ENCODE measurements around the gene CYP2F1. TPM values are rescaled to one million over a fixed set of nuclear protein-coding genes. Genes with fewer than 3 reads are reported as not detected.
"Not testable (repeated sequence)": the region's sequence is repeated elsewhere in the genome, so short reads cannot be mapped to it uniquely, and the experiment has no call there.

Gene CYP2F1
- total RNA-seq, 1 donor from 2014 or later, result not detected

DNA sequence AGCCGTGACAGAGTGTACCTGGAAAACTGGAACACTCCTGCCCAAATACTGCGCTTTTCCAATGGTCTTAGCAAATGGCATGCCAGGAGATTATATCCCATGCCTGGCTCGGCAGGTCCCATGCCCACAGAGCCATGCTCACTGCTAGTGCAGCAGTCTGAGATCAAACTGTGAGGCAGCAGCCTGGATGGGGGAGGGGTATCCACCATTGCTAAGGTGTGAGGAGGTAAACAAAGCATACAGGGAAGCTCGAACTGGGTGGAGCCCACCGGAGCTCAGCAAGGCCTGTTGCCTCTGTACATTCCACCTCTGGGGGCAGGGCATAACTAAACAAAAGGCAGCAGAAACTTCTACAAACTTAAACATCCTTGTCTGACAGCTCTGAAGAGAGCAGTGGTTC is 15.5 kb upstream of the CYP2F1 start:
- Mint-ChIP-seq H3K4me3 (ENCODE audit: unreplicated experiment) (no peak overlapping the region), H3K27me3 (ENCODE audit: unreplicated experiment) (peaks cover 8% of the 10 kb centered on the region), H3K36me3 (ENCODE audit: unreplicated experiment) (no peaks in the 10 kb centered on the region), H3K27ac (ENCODE audit: unreplicated experiment) (no peak overlapping the region), H3K4me1 (ENCODE audit: unreplicated experiment) (no peaks in the 10 kb centered on the region), H3K9me3 (ENCODE audit: unreplicated experiment) (peaks cover 14% of the 10 kb centered on the region)
- TF ChIP-seq, protein P1, sequence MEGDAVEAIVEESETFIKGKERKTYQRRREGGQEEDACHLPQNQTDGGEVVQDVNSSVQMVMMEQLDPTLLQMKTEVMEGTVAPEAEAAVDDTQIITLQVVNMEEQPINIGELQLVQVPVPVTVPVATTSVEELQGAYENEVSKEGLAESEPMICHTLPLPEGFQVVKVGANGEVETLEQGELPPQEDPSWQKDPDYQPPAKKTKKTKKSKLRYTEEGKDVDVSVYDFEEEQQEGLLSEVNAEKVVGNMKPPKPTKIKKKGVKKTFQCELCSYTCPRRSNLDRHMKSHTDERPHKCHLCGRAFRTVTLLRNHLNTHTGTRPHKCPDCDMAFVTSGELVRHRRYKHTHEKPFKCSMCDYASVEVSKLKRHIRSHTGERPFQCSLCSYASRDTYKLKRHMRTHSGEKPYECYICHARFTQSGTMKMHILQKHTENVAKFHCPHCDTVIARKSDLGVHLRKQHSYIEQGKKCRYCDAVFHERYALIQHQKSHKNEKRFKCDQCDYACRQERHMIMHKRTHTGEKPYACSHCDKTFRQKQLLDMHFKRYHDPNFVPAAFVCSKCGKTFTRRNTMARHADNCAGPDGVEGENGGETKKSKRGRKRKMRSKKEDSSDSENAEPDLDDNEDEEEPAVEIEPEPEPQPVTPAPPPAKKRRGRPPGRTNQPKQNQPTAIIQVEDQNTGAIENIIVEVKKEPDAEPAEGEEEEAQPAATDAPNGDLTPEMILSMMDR (IDR thresholded peaks at IDR 0.05), result no peak
- peak; percentile 65 for DNase-seq (ENCODE audit: extremely low spot score, unreplicated experiment)

DNA sequence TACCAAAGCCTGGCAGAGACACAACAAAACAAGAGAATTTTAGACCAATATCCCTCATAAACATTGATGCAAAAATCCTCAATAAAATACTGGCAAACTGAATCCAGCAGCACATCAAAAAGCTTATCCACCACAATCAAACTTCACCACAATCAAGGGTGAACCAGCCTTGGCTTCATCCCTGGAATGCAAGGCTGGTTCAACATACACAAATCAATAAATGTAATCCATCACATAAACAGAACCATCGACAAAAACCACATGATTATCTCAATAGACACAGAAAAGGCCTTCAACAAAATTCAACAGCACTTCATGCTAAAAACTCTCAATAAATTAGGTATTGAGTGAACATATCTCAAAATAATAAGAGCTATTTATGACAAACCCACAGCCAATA is 12.0 kb upstream of the CYP2F1 start:
- not testable (repeated sequence) for H3K4me1 Mint-ChIP-seq (ENCODE audit: unreplicated experiment); DNase-seq (ENCODE audit: extremely low spot score, unreplicated experiment); H3K36me3 Mint-ChIP-seq (ENCODE audit: unreplicated experiment); H3K4me3 Mint-ChIP-seq (ENCODE audit: unreplicated experiment); H3K27ac Mint-ChIP-seq (ENCODE audit: unreplicated experiment); H3K27me3 Mint-ChIP-seq (ENCODE audit: unreplicated experiment)
- peaks cover 17% of the 10 kb centered on the region for H3K9me3 Mint-ChIP-seq (ENCODE audit: unreplicated experiment)

DNA sequence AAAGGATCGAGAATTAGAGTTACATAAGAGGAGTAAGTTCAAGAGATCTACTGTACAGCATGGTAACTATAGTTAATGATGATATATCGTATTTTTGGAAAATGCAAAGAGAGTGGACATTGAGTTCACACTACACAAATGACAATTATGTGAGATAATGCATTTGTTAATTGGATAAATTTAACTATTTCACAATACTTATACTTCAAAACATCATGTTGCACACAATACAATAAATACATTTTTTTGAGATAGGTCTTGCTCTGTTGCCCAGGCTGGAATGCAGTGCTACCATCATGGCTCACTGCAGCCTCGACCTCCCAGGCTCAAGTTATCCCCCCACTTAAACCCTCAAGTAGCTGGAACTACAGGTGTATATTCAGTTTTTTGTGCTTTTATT is 8.1 kb upstream of the CYP2F1 start:
- TF ChIP-seq, protein P1 (IDR thresholded peaks at IDR 0.05), result no peak
- H3K4me1 Mint-ChIP-seq (ENCODE audit: unreplicated experiment), result no peaks in the 10 kb centered on the region
- no peaks in the 10 kb centered on the region for H3K36me3 Mint-ChIP-seq (ENCODE audit: unreplicated experiment)
- H3K4me3 Mint-ChIP-seq (ENCODE audit: unreplicated experiment), result no peak overlapping the region
- DNase-seq (ENCODE audit: extremely low spot score, unreplicated experiment), result no peak
- H3K27ac Mint-ChIP-seq (ENCODE audit: unreplicated experiment), result no peak overlapping the region
- peaks cover 14% of the 10 kb centered on the region for H3K9me3 Mint-ChIP-seq (ENCODE audit: unreplicated experiment)
- H3K27me3 Mint-ChIP-seq (ENCODE audit: unreplicated experiment), result no peaks in the 10 kb centered on the region

DNA sequence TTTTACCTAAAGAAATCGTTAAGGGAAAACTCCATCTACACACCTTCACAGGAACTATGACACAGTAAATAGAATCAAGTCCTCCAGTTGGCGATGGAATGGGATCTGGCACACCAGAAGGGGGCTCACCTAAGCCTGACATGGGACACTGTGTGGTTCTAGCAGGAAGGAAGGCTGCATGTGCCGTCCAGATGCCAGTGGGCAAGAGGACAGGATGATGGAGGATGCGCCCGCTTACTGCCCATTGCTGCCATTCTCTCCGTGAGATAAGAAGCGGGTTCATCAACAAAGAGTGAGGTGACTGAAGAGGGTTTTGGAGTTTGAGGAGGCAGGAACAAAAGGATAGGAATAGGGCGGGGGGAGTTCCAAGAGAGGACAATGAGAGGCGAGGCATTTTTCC is 2.9 kb upstream of the CYP2F1 start:
- H3K4me3 Mint-ChIP-seq (ENCODE audit: unreplicated experiment), result no peak overlapping the region
- TF ChIP-seq, protein P1 (IDR thresholded peaks at IDR 0.05), result no peak
- H3K27me3 Mint-ChIP-seq (ENCODE audit: unreplicated experiment), result peaks cover 12% of the 10 kb centered on the region
- DNase-seq (ENCODE audit: extremely low spot score, unreplicated experiment), result no peak
- H3K27ac Mint-ChIP-seq (ENCODE audit: unreplicated experiment), result no peak overlapping the region
- no peaks in the 10 kb centered on the region for H3K9me3 Mint-ChIP-seq (ENCODE audit: unreplicated experiment)
- H3K36me3 Mint-ChIP-seq (ENCODE audit: unreplicated experiment), result no peaks in the 10 kb centered on the region
- H3K4me1 Mint-ChIP-seq (ENCODE audit: unreplicated experiment), result no peaks in the 10 kb centered on the region

DNA sequence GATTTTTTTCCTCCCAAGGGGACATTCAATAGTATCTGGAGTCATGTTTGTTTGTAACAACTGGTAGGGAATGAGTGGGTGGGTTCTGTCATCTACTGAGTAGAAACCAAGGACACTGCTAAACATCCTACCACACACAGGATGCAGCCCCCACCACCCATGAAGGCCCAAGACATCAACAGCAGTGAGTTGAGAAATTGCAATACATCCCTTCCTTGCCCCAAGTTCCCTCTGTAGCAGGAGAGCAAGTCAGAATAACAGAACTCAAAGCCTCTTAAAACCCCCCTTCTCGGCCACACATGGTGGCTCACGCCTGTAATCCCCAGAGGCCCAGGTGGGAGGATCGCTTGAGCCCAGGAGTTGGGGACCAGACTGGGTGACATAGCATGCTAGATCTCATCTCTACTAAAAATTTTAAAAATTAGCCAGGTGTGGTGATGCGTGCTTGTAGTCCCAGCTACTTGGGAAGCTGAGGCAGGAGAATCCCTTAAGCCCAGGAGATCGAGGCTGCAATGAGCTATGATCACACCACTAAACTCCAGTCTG is 2.4 kb upstream of the CYP2F1 start:
- TF ChIP-seq, protein P1 (IDR thresholded peaks at IDR 0.05), result no peak
- Mint-ChIP-seq H3K4me1 (ENCODE audit: unreplicated experiment) (no peaks in the 10 kb centered on the region), H3K9me3 (ENCODE audit: unreplicated experiment) (no peaks in the 10 kb centered on the region), H3K36me3 (ENCODE audit: unreplicated experiment) (no peaks in the 10 kb centered on the region), H3K4me3 (ENCODE audit: unreplicated experiment) (no peak overlapping the region), H3K27ac (ENCODE audit: unreplicated experiment) (no peak overlapping the region), H3K27me3 (ENCODE audit: unreplicated experiment) (peaks cover 12% of the 10 kb centered on the region)
- DNase-seq (ENCODE audit: extremely low spot score, unreplicated experiment), result no peak

All from osteocyte (in vitro differentiated cells).